CD4-positive, alpha-beta T cell treated with Interleukin-6 for 4 hours (primary cell): ENCODE data around the gene PAK1IP1.
A peak's percentile ranks its signal among the peaks of the same experiment; 100 is the strongest.
"Not testable (repeated sequence)": the region's sequence is repeated elsewhere in the genome, so short reads cannot be mapped to it uniquely, and the experiment has no call there.

ENCODE experiments used
- DNase-seq: peaks from one replicate; pipeline ENCODE4 v3.0.0-alpha.2; 2020; ENCODE audit warnings: mixed read lengths

PAK1IP1 gene, protein sequence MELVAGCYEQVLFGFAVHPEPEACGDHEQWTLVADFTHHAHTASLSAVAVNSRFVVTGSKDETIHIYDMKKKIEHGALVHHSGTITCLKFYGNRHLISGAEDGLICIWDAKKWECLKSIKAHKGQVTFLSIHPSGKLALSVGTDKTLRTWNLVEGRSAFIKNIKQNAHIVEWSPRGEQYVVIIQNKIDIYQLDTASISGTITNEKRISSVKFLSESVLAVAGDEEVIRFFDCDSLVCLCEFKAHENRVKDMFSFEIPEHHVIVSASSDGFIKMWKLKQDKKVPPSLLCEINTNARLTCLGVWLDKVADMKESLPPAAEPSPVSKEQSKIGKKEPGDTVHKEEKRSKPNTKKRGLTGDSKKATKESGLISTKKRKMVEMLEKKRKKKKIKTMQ

DNA sequence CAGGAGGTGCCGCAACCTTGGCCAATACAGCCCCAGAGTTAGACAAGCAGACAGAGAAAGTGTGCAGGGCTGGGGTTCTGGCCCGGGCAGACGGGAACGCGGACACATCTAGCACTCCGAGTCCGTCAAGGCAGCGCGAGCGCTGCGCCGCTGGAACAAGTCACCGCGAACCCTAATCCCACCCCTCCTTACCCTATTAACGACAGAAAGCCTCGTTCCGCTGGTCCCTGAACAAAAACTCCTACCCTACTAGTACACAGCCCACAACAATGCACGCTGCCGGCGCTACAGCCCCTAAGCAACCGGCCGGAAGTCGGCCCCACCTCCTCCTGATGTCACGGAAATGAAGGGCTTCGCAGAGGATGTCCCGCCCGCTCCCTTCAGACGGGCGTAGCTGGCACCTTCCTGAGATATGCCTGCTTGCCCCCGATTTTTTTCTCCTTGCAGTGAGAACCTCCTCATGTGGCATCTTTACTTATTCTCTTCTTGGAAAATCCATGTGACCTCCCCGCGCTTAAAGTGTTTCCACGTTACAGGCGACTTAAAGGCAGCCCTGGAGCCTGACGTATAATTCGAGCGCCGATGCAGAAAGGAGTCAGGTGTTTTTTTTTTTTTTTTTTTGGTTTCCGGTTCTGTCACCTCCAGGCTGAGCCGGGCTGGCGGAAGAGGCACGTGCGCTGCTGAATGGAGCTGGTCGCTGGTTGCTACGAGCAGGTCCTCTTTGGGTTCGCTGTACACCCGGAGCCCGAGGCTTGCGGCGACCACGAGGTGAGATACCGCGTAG is at the start of gene PAK1IP1, which contains the start of gene C6orf52:
Gene PAK1IP1, plus strand, starts transcription at position 671 of the 784 bp plus-strand sequence. Its CDS starts 14 bp downstream, at position 685.
Gene C6orf52, minus strand, starts transcription at position 315 of the 784 bp plus-strand sequence. CDS start 7,066 bp downstream, outside the sequence.
- DNase-seq: peak; percentile 93

DNA sequence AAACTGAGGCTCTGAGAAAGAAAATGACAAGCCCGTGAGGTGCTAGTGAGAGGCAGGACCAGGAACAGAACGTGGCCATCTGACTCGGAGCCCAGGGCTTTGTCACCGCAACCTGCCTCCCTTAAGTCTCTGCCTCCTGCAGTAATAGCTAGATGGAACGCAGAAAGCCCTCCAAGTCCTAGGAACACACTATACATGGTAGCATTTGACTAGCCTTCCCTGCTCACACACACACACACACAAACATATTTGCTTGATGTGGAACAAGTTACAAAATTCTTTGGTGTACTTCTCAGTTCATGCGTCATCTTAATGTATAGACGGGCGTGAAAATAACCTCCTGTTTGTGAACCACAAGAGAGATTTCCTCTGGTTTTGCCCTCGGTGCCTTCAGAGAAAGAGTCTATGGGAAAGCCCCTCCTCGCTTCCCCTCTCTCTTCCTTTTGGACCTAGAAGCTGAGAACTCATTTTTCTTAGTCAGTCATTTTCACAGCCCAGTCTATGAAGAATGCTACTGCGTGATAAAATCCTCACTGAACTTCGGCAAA is 39.2 kb upstream of the PAK1IP1 start:
- DNase-seq: peak; percentile 4

DNA sequence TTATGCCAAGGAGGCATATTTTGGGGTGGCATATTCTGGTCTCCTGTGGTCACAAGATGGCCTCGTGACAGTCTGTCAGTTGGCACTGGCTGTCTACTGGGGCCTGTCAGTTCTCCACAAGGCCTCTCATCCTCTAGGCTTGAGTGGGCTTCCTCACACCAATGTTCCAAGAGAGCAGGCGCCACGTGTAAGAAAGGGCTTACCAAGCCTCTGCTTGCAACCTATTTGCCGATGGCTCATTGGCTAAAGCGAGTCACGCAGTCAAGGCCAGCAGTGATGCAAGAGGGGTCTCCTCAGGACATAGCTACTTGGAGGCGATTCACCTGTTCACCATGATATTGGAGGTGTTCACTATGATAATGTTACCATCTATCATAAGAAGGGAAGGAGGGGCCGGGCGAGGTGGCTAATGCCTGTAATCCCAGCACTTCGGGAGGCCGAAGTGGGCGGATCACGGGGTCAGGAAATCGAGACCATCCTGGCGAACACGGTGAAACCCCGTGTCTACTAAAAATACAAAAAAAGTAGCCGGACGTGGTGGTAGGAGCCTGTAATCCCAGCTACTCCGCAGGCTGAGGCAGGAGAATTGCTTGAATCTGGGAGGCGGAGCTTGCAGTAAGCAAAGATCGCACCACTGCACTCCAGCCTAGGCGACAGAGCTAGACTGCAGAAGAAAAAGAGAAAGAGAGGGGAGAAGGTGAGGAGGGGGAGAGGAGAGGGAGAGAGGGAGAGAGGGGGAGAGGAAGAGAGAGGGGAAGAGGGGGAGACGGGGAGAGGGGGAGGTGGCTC is 35.7 kb upstream of the PAK1IP1 start:
- DNase-seq: no peak

DNA sequence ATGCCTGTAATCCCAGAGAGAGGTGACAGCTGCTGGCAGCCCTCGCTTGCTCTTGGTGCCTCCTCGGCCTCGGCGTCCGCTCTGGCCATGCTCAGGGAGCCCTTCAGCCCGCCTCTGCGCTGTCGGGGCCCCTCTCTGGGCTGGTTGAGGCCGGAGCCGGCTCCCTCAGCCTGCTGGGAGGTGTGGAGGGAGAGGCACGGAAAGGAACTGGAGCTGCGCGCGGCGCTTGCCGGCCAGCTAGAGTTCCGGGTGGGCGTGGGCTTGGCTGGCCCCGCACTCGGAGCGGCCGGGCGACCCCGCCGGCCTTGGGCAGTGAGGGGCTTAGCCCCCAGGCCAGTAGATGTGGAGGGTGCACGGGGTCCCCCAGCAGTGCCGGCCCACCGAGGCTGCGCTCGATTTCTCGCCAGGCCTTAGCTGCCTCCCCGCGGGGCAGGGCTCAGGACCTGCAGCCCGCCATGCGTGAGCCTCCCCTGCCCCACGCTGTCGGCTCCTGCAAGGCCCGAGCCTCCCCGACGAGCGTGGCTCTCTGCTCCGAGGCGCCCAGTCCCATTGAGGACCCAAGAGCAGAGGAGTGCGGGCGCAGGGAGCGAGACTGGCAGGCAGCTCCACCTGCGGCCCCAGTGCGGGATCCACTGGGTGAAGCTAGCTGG is 34.9 kb upstream of the PAK1IP1 start:
- DNase-seq: no peak

DNA sequence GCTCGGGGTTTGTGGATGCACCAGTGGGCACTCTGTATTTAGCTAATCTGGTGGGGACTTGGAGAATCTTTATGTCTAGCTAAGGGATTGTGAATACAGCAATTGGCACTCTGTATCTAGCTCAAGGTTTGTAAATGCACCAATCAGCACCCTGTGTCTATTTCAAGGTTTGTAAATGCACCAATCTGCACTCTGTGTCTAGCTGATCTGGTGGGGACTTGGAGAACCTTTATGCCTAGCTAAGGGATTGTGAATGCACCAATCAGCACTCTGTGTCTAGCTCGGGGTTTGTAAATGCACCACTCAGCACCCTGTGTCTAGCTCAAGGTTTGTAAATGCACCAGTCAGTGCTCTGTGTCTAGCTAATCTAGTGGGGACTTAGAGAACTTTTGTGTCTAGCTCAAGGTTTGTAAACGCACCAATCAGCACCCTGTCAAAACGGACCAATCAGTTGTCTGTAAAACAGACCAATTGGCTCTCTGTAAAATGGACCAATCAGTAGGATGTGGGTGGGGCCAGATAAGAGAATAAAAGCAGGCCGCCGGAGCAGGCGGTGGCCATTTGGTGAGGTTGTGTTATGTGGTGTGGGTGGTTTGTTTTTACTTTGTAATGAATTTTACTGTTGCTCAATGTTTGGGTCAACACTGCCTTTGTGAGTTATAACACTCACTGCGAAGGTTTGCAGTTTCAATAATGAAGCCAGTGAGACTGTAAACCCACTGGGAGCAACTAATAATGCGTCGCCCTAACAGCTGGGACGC is 34.2 kb upstream of the PAK1IP1 start:
- not testable (repeated sequence) for DNase-seq

DNA sequence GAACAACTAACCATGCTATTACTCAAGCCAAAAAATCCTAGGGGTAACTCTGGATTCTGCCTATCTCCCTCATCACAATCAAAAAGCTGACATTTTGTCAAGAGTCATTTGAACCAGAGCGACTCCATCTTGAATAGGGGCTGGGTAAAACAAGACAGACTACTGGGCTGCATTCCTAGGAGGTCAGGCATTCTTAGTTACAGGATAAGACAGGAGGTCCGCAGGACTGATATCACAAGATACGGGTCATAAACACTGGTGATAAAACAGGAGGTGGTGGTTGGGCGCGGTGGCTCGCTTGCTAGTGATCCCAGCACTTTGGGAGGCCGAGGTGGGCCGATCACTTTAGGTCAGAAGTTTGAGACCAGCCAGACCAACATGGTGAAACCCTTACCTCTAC is 32.6 kb upstream of the PAK1IP1 start:
- DNase-seq: no peak

DNA sequence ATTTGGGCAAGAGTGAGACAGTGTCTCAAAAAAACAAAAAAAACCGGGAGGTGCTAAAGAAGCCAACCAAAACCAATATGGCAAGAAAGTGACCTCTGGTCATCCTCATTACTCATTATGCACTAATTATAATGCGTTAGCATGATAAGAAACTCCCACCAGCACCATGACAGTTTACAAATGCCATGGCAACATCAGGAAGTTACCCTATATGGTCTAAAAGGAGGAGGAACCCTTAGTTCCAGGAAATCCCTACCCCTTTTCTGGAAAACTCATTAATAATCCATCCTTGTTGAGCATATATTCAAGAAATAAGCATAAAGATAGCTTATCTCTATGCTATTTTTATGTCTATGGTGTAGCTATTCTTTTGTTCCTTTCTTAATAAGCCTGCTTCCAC is 32.0 kb upstream of the PAK1IP1 start:
- no peak for DNase-seq

DNA sequence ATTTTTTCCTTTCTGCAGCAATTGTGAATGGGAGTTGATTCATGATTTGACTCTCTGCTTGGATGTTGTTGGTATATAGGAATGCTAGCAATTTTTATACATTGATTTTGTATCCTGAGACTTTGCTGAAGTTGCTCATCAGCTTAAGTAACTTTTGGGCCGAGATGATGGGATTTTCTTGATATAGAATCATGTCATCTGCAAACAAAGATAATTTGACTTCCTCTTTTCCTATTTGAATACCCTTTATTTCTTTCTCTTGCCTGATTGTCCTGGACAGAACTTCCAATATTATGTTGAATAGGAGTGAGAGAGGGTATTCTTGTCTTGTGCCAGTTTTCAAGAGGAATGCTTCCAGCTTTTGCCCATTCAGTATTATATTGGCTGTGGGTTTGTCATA is 29.2 kb upstream of the PAK1IP1 start:
- not testable (repeated sequence) for DNase-seq

DNA sequence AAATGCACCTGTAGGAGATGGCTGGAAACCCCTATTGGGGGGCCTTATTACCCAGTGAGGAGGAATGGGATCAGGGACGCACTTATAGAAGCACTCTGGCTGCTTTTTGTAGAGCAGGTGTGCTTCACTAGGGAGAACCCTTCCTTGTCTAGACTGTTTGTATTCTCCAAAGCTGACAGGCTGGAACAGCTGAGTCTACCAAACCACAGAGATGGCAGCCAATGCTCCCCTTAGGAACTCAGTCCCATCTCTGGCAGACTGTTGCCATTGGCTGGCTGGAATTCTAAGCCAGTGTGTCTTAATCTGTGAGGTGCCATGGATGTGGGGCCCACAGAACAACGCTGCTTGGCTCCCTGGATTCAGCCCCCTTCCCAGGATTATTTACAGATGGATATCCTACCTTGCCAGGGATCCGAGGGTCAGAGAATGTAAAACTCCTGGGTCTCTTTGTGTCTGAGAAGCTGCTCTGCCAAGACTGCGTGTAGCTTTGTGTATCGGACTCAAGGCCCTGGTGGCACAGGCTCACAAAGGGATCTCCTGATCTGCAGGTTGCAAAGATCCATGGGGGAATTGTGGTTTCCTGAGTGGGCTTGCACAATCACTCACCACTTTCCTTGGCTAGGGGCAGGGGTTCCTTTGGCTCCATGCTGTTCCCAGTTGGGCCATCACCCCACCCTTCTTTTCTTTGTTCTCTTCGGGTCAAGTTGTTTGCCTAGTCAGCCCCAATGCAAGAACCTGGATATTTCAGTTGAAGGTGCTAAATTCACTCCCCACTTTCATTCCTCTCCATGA is 26.4 kb upstream of the PAK1IP1 start:
- DNase-seq: no peak

DNA sequence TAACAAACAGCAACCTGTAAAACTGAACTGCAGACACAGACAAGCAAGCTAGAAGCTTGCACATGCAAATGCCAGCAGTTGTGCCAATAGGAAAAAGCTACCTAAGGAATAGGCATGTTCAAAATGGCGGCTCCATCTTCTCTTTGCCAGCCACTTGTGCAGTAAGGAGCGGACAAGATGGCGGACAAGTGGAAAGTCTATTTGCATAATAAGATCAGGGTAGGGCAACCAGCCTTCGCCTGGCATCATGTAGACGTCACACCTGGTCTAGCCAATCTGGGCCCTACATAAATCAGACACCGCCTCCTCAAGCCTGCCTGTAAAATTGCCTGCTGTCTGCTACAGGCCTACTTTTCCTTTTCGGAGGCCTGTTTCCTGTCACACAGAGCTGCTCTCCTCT is 18.4 kb upstream of the PAK1IP1 start:
- DNase-seq: no peak

DNA sequence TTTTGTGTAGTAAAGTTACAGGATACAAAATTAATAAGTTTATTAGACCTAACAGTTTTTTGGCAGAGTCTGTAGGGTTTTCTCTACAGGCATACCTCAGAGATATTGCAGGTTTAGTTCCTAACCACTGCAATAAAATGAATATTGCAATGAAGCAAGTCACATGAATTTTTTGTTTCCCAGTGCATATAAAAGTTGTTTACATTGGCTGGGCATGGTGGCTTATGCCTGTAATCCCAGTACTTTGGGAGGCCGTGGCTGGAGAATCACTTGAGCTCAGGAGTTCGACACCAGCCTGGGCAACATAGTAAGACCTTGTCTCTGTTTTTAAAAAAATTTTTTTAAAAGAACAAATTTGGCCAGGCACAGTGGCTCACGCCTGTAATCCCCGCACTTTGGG is 16.3 kb upstream of the PAK1IP1 start:
- no peak for DNase-seq

DNA sequence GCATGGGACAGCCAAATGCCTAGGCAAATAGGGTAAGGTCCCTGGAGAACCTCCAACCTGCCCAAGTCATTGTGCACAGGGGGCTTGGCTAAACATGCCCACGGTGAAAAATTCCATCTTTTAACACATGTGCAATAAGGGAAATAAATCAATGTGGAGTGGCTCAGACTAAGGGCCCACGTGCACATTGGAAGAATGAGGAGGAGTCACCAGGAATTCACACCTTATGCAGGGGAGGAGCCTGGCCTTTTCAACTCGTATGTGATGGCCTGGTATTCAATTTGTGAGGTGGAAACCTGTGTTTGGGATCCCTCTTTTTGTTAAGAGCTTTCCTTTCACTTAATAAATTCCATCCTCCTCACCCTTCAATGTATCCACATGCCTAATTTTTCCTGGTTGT is 13.0 kb upstream of the PAK1IP1 start:
- no peak for DNase-seq

DNA sequence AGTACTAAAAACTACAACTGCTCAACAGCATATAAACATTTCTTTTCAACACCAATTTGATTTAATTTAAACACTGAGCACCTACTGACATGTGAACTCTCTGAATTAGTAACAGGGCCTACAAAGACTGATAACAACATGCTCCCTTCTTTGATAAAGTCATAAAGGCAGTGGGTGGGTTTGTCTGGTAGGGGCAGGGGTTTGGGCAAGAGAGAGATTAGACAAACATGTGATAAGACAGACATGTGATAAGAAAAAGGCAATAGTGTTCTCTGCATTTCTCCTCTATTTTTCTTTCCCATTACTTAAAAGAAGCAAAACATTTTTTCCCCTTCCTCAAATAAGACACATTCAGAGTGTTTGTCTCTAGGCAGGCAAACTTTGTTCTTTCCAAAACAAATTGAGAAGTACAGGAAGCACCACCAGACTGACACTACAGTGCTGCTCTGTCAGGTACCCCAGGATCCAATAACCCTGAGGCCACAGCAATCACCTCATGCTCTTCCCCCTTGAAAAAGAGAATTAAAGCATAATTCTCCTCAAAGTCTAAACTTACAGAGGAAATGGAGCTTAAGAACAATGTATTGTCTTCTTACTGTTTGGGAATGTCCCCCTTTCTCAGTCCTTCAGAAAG is 12.3 kb upstream of the PAK1IP1 start:
- no peak for DNase-seq

DNA sequence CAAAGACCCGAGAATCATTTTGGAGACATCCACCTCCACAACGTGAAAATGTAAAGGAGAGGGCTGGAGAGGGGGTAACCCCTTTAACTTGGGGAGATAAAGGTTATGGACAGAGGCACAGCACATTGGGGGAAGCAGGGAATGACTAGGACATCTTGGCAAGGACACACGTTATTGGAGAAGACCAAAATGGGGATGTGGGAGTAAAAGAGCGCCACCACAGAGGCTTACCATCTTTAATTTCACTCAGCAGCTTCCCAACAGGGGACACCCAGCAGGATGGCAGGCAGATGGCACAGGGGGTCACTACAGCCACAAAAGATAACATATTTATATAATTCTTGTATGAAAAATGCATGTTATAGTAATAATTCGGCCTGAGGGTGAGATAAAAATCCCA is 10.2 kb upstream of the PAK1IP1 start:
- no peak for DNase-seq

DNA sequence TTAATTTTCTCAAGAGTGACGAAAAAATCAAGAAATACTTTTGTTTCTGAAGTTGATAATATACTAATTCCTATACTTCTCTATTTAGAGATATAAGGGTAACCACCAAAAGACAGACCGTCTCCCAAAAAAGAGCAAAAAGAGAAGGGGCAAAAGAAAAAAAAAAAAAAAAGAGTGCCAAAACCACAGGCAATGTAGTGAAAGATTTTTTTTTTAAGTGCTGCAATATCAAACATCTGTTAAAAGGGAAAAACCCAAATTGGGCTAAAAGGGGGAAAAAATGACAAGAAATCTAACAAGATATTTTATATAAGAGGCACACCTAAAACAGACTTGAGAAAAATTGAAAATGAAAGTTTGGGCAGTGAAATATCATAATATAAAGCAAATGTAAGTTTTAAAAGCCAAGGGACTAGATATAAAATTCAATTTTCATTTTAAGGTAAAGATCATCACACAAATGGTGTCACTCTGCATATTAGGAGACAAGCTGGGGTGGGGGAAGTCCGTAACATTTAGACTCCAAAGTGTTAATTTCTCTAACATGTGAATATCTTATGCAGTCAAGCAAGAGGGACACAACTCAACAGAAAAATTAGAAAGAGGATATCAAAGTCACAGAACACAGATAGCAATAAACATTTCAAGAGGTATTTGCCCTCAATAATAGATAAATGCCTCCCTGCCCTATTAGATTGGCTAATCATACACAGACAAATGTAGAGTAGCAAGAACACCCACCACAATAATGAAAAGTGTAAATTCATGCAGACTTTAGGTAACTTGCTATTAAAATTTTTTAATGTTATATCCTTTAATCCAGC is 9.5 kb upstream of the PAK1IP1 start:
- no peak for DNase-seq

DNA sequence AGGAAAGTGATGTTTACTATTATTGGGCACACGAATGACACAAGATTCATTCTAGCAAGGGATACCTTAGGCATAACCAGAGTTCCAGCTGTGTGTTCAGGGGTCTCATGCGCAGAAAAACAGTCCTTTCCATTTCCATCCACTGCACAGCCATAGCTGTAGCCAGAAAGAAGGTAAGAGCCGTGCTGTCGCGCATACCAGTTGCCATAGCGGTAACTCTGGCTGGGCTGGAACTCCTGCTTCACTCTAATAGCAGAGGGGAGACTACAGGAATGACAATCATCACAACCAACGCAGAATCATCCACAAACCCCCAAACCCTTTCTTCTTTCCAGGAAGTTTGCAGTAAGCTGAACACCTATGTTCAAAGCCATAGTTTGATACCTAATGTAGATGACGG is 7.9 kb upstream of the PAK1IP1 start:
- no peak for DNase-seq

DNA sequence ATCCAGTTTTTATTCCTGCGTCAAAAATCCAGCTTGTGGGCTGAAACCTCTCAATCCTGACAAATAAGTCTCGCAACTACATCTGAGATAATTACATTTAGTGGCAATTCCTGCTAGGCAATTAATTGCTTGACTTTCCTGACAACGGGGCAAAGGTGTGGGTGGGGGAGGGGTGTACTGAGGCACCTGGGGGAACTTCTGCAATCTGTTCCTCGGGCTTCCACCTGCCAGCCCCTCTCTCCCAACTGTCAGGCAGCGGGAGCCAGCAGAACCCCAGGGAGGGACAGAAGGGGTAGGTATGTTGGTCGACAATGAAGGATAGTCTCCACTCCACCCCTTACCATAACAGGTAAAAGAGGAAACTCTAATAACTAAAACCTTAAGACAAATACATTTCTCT is 7.2 kb upstream of the PAK1IP1 start:
- no peak for DNase-seq

DNA sequence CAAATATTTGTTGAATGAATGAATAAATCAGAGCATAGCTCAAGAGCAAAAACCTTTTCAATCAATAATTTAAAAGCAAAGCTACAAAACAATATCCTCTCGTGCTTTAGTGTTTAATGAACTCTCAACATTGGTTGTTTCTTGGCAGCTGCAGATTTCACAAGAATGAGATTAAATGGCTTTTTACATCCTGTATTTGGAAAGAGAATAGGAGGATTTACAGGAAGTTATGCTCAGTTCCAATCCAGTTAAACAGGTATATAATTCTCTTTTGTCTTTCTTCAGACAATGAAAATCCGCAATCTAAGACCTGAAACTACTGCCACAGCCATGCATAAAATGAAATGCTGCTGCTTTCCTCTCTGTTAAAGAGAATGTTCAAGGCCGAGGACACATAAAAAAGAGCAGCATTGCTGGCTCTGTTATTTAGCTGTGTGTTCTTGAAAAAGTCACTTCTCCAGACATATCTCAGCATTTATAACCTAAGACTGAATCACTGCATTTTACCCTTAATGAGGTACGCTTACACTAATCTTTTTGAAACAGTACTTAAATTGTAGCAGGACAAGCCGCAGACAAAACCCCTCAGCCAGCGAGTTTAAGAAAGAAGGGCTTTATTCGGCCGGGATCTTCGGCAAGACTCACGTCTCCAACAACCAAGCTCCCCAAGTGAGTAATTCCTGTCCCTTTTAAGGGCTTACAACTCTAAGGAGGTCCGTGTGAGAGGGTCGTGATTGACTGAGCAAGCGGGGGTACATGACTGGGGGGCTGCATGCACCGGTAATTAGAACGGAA is 3.9 kb upstream of the PAK1IP1 start:
- DNase-seq: no peak
